Measurements from ENCODE around the gene DDX1.

Gene DDX1

GRCh38 chr2:15582710-15583357 is 8.8 kb upstream of the DDX1 start:
- Histone ChIP-seq H3K9me3 (ENCODE audit: control insufficient read depth, insufficient read depth, low read depth, low read length) (no peaks in the 10 kb centered on the region), H3K36me3 (ENCODE audit: control insufficient read depth in 2 of 2, insufficient read depth in 1 of 2, low read length in 2 of 2) (no peaks in the 10 kb centered on the region), H3K27ac (ENCODE audit: extremely low read depth, low read depth, low read length) (no peak overlapping the region), H3K4me3 (ENCODE audit: low read depth, low read length) (no peak overlapping the region), H3K4me1 (ENCODE audit: control insufficient read depth, insufficient read depth, low read length) (no peaks in the 10 kb centered on the region)
- POLR2A ChIA-PET = no interaction called here
- CTCF ChIA-PET = no interaction called here
- TF ChIP-seq ZNF211 (tag by site-specific recombination; IDR thresholded peaks at IDR 0.05; ENCODE audit: low read depth) (no peak), GLI4 (tag by site-specific recombination; IDR thresholded peaks at IDR 0.05) (no peak), ZBTB21 (tag by site-specific recombination; IDR thresholded peaks at IDR 0.05) (no peak), ZNF280C (tag by site-specific recombination; IDR thresholded peaks at IDR 0.05) (no peak), ZIC2 (tag by site-specific recombination; IDR thresholded peaks at IDR 0.05) (no peak), MZF1 (tag by site-specific recombination; IDR thresholded peaks at IDR 0.05; ENCODE audit: borderline replicate concordance) (no peak), ZNF558 (tag by site-specific recombination; IDR thresholded peaks at IDR 0.05) (no peak), ZNF19 (tag by site-specific recombination; IDR thresholded peaks at IDR 0.05; ENCODE audit: low read depth) (no peak), PATZ1 (tag by site-specific recombination; IDR thresholded peaks at IDR 0.05) (no peak), SP3 (tag by site-specific recombination; IDR thresholded peaks at IDR 0.05) (no peak), ZNF426 (tag by site-specific recombination; IDR thresholded peaks at IDR 0.05) (no peak), ZNF518A (tag by site-specific recombination; conservative IDR thresholded peaks at IDR 0.05; ENCODE audit: low read depth) (no peak), ZNF530 (tag by site-specific recombination; IDR thresholded peaks at IDR 0.05; ENCODE audit: low read depth) (no peak), ZNF580 (tag by site-specific recombination; IDR thresholded peaks at IDR 0.05) (no peak)

GRCh38 chr2:15583826-15584225 is 7.8 kb upstream of the DDX1 start:
- Histone ChIP-seq H3K27ac (ENCODE audit: extremely low read depth, low read depth, low read length) (no peak overlapping the region), H3K36me3 (ENCODE audit: control insufficient read depth in 2 of 2, insufficient read depth in 1 of 2, low read length in 2 of 2) (no peaks in the 10 kb centered on the region), H3K4me1 (ENCODE audit: control insufficient read depth, insufficient read depth, low read length) (no peaks in the 10 kb centered on the region), H3K4me3 (ENCODE audit: low read depth, low read length) (no peak overlapping the region), H3K9me3 (ENCODE audit: control insufficient read depth, insufficient read depth, low read depth, low read length) (no peaks in the 10 kb centered on the region)
- ChIA-PET POLR2A (no interaction called here), CTCF (no interaction called here)
- TF ChIP-seq, protein P1, sequence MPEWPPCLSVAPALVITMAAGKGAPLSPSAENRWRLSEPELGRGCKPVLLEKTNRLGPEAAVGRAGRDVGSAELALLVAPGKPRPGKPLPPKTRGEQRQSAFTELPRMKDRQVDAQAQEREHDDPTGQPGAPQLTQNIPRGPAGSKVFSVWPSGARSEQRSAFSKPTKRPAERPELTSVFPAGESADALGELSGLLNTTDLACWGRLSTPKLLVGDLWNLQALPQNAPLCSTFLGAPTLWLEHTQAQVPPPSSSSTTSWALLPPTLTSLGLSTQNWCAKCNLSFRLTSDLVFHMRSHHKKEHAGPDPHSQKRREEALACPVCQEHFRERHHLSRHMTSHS (tag by site-specific recombination; IDR thresholded peaks at IDR 0.05) = no peak
- TF ChIP-seq ZNF132 (tag by site-specific recombination; IDR thresholded peaks at IDR 0.05; ENCODE audit: borderline replicate concordance) (no peak), ZNF785 (tag by site-specific recombination; IDR thresholded peaks at IDR 0.05) (no peak), ZNF624 (tag by site-specific recombination; IDR thresholded peaks at IDR 0.05) (no peak)
